Thoracic aorta (tissue), 2 donors: ENCODE results near the gene PEX13. TPM values are rescaled to one million over a fixed set of nuclear protein-coding genes. Genes with fewer than 3 reads are reported as not detected.
A peak's percentile ranks its signal among the peaks of the same experiment; 100 is the strongest.
"Not testable (repeated sequence)": the region's sequence is repeated elsewhere in the genome, so short reads cannot be mapped to it uniquely, and the experiment has no call there.

ENCODE experiments used
- ATAC-seq: fragments of 150-250 bp; one replicate; pipeline ENCODE4 v1.8.0; 2017; ENCODE audit warnings: low read depth; ENCODE audit not compliant: insufficient number of reproducible peaks, low FRiP score
- DNase-seq: peaks from one replicate; pipeline ENCODE4 v3.0.0-alpha.2; 2020; ENCODE audit warnings: low spot score
- H3K27ac ChIP-seq, 2 donors: fragments of 200-600 bp; sonication (generic); 1 replicate in 1 of 2; 2 replicates in 1 of 2; pipeline ENCODE4 v1.5.1; 2016; ENCODE audit warnings: mild to moderate bottlenecking in 2 of 2, moderate library complexity in 2 of 2
- H3K27me3 ChIP-seq: fragments of 200-600 bp; sonication (generic); replicated peaks from 2 replicates; pipeline ENCODE4 v1.6.0; 2016; ENCODE audit warnings: mild to moderate bottlenecking; ENCODE audit not compliant: insufficient read depth
- H3K36me3 ChIP-seq: fragments of 200-600 bp; sonication (generic); one replicate; pipeline ENCODE4 v1.5.1; 2016
- H3K4me1 ChIP-seq, 2 donors: fragments of 200-600 bp; sonication (generic); 1 replicate in 1 of 2; 2 replicates in 1 of 2; pipeline versions ENCODE4 v1.5.1 to v1.6.0; 2016; ENCODE audit warnings: low read depth in 2 of 2, mild to moderate bottlenecking in 1 of 2; ENCODE audit not compliant: control insufficient read depth in 1 of 2
- H3K4me3 ChIP-seq: fragments of 200-600 bp; sonication (generic); 2 replicates; pipeline ENCODE4 v1.5.1; 2016; ENCODE audit warnings: mild to moderate bottlenecking
- H3K9me3 ChIP-seq: fragments of 200-600 bp; sonication (generic); 2 replicates; pipeline ENCODE4 v1.5.1; 2016
- total RNA-seq, 2 donors: library from RNA; depleted of rRNA; stranded (reverse); fragments of >200 nt; gene quantifications; one replicate each; pipeline versions ENCODE4 v1.1.0 to v1.2.3, GENCODE V29; 2016
- TF ChIP-seq, protein P1 (sequence below): fragments of 200-600 bp; sonication (generic); IDR thresholded peaks from one replicate; pipeline ENCODE4 v1.5.1; 2019; ENCODE audit warnings: antibody characterized with exemption

PEX13 gene
- total RNA-seq, 2 donors from 2014 or later, result 47.8 to 60.1 TPM

DNA sequence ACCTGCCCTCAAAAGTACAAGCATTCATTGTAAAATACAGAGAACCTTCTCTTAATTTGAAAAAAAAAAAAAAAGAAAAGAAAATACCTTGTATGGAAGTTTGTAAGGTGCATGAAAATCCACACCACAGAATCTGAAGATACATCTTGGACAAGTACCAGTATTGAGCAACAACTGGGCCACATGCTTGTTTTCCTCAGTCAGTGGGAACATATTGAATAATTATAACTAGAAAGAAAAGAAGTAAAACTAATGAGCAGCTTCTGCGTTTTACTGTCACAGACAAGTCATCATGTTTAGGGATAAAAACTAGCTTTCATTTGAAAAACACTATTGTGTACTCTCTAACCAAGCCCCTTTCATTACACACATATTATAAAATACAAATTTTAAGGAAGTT lies 5.8 kb upstream of the PEX13 start:
- no peaks in the 10 kb centered on the region for H3K9me3 ChIP-seq
- TF ChIP-seq, protein P1, sequence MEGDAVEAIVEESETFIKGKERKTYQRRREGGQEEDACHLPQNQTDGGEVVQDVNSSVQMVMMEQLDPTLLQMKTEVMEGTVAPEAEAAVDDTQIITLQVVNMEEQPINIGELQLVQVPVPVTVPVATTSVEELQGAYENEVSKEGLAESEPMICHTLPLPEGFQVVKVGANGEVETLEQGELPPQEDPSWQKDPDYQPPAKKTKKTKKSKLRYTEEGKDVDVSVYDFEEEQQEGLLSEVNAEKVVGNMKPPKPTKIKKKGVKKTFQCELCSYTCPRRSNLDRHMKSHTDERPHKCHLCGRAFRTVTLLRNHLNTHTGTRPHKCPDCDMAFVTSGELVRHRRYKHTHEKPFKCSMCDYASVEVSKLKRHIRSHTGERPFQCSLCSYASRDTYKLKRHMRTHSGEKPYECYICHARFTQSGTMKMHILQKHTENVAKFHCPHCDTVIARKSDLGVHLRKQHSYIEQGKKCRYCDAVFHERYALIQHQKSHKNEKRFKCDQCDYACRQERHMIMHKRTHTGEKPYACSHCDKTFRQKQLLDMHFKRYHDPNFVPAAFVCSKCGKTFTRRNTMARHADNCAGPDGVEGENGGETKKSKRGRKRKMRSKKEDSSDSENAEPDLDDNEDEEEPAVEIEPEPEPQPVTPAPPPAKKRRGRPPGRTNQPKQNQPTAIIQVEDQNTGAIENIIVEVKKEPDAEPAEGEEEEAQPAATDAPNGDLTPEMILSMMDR, result no peak
- peak overlapping the region in 1 of 2 donors; percentile 50 for H3K27ac ChIP-seq
- ATAC-seq (no peak), DNase-seq (no peak)
- no peaks in the 10 kb centered on the region for H3K36me3 ChIP-seq
- peaks cover 9 to 14% of the 10 kb centered on the region in 2 donors for H3K4me1 ChIP-seq
- no peaks in the 10 kb centered on the region for H3K27me3 ChIP-seq
- no peak overlapping the region for H3K4me3 ChIP-seq

GRCh38 chr2:61012303-61012702 lies 5.2 kb upstream of the PEX13 start:
- peaks cover 9 to 14% of the 10 kb centered on the region in 2 donors for H3K4me1 ChIP-seq
- not testable (repeated sequence) for H3K4me3 ChIP-seq, H3K9me3 ChIP-seq, DNase-seq, ATAC-seq, H3K36me3 ChIP-seq, H3K27me3 ChIP-seq
- peak overlapping the region in 1 of 2 donors; percentile 50 for H3K27ac ChIP-seq

DNA sequence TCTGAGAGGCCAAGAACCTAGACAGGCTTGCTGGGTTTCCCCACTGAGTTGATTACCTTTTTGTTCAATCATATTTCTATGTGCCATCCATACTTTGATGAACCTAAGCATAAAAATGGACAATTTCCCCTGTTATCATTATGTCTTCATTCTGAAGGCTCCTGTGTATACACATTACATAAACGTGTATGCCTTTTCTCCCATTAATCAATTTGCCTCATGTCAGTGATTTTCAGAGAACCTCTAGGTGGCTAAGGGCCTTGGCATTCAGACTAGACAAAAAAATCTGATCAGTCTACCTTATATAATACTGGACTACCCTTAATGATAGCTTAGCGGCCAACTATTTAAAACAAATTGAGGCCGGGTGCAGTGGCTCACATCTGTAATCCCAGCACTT lies 4.1 kb upstream of the PEX13 start:
- ATAC-seq (no peak), DNase-seq (no peak)
- H3K9me3 ChIP-seq, result no peaks in the 10 kb centered on the region
- H3K4me3 ChIP-seq, result no peak overlapping the region
- peaks cover 10 to 15% of the 10 kb centered on the region in 2 donors for H3K4me1 ChIP-seq
- TF ChIP-seq, protein P1, result no peak
- H3K27me3 ChIP-seq, result no peaks in the 10 kb centered on the region
- no peaks in the 10 kb centered on the region for H3K36me3 ChIP-seq
- no peak overlapping the region for H3K27ac ChIP-seq

DNA sequence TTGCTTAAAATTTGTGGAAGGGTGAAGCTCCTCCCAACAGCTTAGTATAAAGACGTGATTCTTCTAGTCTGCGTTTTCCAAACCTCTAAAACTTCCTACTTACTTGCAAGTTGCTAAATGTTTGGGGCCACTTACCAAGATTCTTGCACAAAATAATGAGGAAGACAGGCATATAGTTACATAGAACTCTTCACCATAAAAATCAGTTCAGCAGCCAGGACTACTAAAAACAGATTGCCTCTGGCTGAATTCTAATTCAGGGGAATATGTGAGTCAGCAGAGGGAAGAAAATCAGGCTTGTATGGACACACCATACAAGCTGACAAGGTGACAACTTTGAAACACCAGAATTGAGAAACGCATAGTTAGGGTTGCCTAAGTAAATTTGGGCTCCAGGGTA lies 2.8 kb upstream of the PEX13 start:
- Histone ChIP-seq H3K4me1 (peaks cover 22 to 24% of the 10 kb centered on the region in 2 donors), H3K27ac (no peak overlapping the region), H3K4me3 (no peak overlapping the region), H3K27me3 (no peaks in the 10 kb centered on the region), H3K9me3 (no peaks in the 10 kb centered on the region), H3K36me3 (no peaks in the 10 kb centered on the region)
- DNase-seq, result no peak
- no peak for ATAC-seq
- TF ChIP-seq, protein P1, result no peak

DNA sequence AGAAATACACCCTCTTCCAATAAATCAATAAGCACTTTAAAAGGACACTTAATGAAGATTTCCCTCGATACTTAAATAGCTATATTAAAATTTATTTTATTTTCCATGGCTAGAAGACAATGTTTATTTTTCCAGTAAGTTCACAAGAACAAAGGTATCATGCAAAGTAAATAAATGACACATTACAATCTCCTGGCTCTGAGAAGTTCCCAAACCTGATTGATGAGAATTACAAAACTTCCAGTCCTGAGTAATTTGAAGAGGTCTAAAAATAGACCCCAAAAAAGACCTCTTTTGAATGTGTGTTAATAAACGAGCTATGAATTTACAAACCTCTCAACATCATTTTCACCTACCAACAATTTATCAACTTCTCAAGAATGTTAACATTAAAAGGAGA lies 1.5 kb upstream of the PEX13 start:
- no peak overlapping the region for H3K27ac ChIP-seq
- DNase-seq, result no peak

More for the DNA sequence above, 1.5 kb upstream of the PEX13 start:
- Histone ChIP-seq H3K9me3 (no peaks in the 10 kb centered on the region), H3K36me3 (no peaks in the 10 kb centered on the region), H3K4me1 (peaks cover 23 to 32% of the 10 kb centered on the region in 2 donors), H3K4me3 (peak overlapping the region; percentile 86), H3K27me3 (no peaks in the 10 kb centered on the region)
- TF ChIP-seq, protein P1, result no peak
- ATAC-seq, result no peak
